Measurements from ENCODE around the gene B4GALNT4. TPM values are rescaled to one million over a fixed set of nuclear protein-coding genes. Genes with fewer than 3 reads are reported as not detected.

The B4GALNT4 gene
- total RNA-seq, 1 donor from 2014 or later = 31.6 TPM

GRCh38 chr11:394858-395655 lies 25.8 kb downstream of the B4GALNT4 start:
- no peaks in the 10 kb centered on the region for H3K36me3 ChIP-seq (ENCODE audit: control insufficient read depth, insufficient read depth, low read length)
- no peak for TF ChIP-seq CTCF (IDR thresholded peaks at IDR 0.05; ENCODE audit: insufficient read depth, low read length, poor library complexity, severe bottlenecking)
- H3K4me3 ChIP-seq (ENCODE audit: low read depth, low read length) = peak overlapping the region; percentile 0
- no peak for DNase-seq (ENCODE audit: low read depth)
- peaks cover 10% of the 10 kb centered on the region for H3K27me3 ChIP-seq (ENCODE audit: control insufficient read depth, insufficient read depth, low read length)

- Histone ChIP-seq H3K36me3 (ENCODE audit: control insufficient read depth, insufficient read depth, low read length) (no peaks in the 10 kb centered on the region), H3K27me3 (ENCODE audit: control insufficient read depth, insufficient read depth, low read length) (peaks cover 14% of the 10 kb centered on the region), H3K4me3 (ENCODE audit: low read depth, low read length) (no peak overlapping the region)
- TF ChIP-seq CTCF (IDR thresholded peaks at IDR 0.05; ENCODE audit: insufficient read depth, low read length, poor library complexity, severe bottlenecking) = no peak
- no peak for DNase-seq (ENCODE audit: low read depth)
Observed at GRCh38 chr11:395866-396265, 26.6 kb downstream of the B4GALNT4 start.

- Histone ChIP-seq H3K4me3 (ENCODE audit: low read depth, low read length) (peak overlapping the region; percentile 43), H3K36me3 (ENCODE audit: control insufficient read depth, insufficient read depth, low read length) (no peaks in the 10 kb centered on the region), H3K27me3 (ENCODE audit: control insufficient read depth, insufficient read depth, low read length) (peaks cover 14% of the 10 kb centered on the region)
- peak; percentile 70 for TF ChIP-seq CTCF (IDR thresholded peaks at IDR 0.05; ENCODE audit: insufficient read depth, low read length, poor library complexity, severe bottlenecking)
- DNase-seq (ENCODE audit: low read depth) = no peak
Observed at GRCh38 chr11:396511-396947, 27.2 kb downstream of the B4GALNT4 start.

- TF ChIP-seq CTCF (IDR thresholded peaks at IDR 0.05; ENCODE audit: insufficient read depth, low read length, poor library complexity, severe bottlenecking) = peak; percentile 80
- Histone ChIP-seq H3K36me3 (ENCODE audit: control insufficient read depth, insufficient read depth, low read length) (no peaks in the 10 kb centered on the region), H3K4me3 (ENCODE audit: low read depth, low read length) (peak overlapping the region; percentile 43), H3K27me3 (ENCODE audit: control insufficient read depth, insufficient read depth, low read length) (peaks cover 14% of the 10 kb centered on the region)
- no peak for DNase-seq (ENCODE audit: low read depth)
Observed at GRCh38 chr11:396948-397548, 27.7 kb downstream of the B4GALNT4 start.

- no peaks in the 10 kb centered on the region for H3K36me3 ChIP-seq (ENCODE audit: control insufficient read depth, insufficient read depth, low read length)
- no peak for TF ChIP-seq CTCF (IDR thresholded peaks at IDR 0.05; ENCODE audit: insufficient read depth, low read length, poor library complexity, severe bottlenecking)
- DNase-seq (ENCODE audit: low read depth) = no peak
- peaks cover 22% of the 10 kb centered on the region for H3K27me3 ChIP-seq (ENCODE audit: control insufficient read depth, insufficient read depth, low read length)
- H3K4me3 ChIP-seq (ENCODE audit: low read depth, low read length) = no peak overlapping the region
Observed at GRCh38 chr11:398826-399225, 29.5 kb downstream of the B4GALNT4 start.
